NCI-H1694 (cell line): Measurements from ENCODE around the gene ZC3H6.
"Not testable (repeated sequence)": the region's sequence is repeated elsewhere in the genome, so short reads cannot be mapped to it uniquely, and the experiment has no call there.

Experiments used
- DNase-seq: peaks from one replicate; lab custom pipeline; 2025; lab: John Stamatoyannopoulos, UW

ZC3H6 gene

DNA sequence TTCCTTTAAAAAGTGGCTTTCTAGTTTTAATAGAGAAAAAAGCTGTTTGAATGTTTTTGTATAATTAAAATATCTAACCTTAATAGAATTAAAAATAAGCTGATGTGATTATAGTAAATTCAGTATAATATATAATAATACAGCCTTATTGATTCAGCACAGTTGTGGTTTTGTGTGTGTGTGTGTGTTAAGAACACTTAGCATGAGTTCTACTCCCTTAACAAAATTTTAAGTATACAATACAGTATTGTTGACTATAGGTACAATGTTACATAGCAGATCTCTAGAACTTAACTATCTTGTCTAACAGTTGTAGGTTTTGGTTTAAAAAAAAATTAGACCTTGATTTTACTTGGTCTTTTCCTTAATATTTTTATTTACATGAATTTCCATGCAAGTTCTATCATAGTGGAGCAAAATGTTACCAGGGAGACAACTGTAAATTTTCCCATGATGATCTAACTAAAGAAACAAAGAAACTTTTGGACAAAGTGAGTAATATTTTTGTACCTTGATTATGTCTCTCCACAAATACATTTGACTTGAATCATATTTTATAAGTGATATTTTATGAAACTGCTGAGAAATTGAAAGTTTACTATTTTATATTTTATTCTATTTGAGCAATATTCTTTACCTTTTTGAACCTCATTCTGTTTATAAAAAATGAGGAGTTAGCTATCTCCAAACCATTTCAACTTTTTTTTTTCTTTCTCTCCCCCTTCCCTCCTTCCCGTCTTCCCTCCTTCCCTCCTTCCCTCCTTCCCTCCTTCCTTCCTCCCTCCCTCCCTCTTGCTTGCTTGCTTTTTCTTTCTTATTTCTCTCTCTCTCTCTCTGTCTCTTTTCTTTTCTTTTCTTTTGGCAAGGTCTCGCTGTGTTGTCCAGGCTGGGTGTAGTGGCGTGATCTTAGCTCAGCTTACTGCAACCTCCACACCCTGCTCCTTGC, 46.3 kb downstream of the ZC3H6 start:
- DNase-seq, result no peak

DNA sequence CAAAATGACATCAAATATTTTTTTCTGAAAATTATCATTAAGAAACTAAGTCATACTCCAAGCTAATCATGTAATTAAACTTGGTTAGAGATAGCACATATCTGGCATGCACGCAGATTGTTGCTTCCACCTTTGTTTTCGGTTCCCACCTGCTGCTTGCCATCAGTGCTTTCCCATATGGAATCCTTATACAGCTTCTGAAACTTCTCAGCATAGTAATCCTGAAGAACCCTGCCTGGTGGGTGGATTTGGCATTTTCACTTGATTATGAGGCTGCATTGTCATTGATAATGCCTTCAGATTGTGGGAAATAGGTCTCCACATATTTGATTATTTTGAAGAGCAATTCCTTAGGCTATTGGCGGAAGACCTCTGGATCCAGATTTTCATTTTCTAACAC, 47.5 kb downstream of the ZC3H6 start:
- DNase-seq, result no peak

- no peak for DNase-seq
Measured at GRCh38 chr2:112332123-112332696, 56.8 kb downstream of the ZC3H6 start.

DNA sequence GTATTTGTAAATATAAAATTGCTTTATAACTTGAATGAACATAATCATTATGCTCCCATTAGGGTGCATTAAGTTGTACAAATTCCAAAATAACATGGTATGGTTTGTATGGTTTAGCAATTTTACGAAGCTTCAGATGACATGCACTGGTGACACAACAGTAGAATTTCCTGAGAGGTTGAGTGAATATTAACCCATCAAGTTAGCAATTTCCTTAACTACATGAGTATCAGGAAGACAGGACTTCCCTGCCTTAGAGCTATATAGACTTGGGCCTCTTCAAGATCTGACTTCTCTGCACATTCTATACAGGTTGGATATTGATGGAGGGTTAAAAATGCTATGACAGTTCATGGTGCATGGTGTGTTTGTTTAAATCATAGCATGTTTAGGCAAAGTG, 60.2 kb downstream of the ZC3H6 start:
- no peak for DNase-seq

GRCh38 chr2:112339986-112340385, 64.6 kb downstream of the ZC3H6 start:
- DNase-seq, result no peak

GRCh38 chr2:112340475-112341267, 65.3 kb downstream of the ZC3H6 start:
- no peak for DNase-seq

DNA sequence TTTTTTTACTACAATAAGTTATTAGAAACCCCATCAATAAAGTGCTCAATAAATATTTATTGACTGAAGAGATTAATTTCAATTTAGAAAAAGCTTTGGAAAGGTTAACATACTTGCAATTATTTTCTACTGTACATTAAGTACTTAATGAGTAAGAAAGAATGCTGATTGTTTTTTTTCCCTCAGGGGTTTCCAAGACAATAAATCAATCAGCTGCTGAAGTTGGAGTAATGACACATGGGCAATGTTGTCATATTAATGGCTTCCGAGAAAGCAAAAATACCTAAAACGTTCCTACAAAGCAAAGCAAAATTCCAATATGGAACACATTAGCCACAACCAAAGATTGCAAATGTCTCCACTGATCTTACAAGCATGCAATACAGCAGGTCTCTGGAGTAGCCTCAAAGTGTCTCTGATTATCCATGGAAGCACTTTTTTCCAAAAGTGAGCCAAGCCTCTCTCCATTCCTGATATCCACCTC, 66.7 kb downstream of the ZC3H6 start:
- no peak for DNase-seq

- DNase-seq, result no peak
Measured at GRCh38 chr2:112343827-112344585, 68.6 kb downstream of the ZC3H6 start.

DNA sequence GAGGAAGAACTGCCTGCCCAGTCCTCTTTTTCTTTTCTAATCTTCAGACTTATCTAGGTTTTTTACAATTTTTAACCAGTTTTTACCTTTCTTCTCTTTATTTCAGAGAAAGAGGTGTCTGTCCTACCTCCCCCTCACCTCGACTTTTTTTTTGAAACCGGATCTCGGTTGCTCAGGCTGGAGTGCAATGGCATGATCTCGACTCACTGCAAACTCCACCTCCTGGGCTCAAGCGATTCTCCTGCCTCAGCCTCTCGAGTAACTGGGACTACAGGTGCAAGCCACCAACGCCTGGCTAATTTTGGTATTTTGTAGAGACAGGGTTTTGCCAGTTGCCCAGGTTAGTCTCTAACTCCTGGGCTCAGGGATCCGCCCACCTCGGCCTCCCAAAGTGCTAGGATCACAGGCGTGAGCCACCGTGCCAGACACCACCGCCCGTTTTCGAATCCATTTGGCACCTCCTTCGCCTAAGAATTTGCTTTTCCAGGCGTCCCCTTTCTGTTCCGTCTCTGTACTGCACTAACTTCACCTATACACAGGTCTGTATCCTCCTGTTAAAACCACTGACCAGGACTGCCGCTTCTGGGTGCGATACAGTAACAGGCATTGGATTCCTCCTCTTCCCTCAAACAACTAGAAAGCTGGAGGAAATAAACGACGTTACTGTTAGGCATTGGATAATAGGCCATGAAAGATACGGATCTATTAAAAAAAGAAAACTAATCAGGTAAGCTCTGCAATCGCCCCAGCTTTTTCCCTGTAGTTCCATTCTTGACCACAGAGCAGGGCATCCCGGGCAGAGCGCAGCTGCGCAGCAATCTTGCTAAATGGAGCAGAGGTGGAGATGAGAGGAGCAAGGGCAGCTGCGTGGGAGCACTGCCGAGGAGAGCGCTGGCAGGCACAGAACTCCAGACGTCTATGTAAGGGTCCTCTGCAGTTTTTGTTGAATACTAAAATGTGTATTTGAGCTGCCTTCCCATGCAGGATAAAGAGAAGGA, 69.9 kb downstream of the ZC3H6 start:
- no peak for DNase-seq

GRCh38 chr2:112352292-112352691, 76.9 kb downstream of the ZC3H6 start:
- not testable (repeated sequence) for DNase-seq

DNA sequence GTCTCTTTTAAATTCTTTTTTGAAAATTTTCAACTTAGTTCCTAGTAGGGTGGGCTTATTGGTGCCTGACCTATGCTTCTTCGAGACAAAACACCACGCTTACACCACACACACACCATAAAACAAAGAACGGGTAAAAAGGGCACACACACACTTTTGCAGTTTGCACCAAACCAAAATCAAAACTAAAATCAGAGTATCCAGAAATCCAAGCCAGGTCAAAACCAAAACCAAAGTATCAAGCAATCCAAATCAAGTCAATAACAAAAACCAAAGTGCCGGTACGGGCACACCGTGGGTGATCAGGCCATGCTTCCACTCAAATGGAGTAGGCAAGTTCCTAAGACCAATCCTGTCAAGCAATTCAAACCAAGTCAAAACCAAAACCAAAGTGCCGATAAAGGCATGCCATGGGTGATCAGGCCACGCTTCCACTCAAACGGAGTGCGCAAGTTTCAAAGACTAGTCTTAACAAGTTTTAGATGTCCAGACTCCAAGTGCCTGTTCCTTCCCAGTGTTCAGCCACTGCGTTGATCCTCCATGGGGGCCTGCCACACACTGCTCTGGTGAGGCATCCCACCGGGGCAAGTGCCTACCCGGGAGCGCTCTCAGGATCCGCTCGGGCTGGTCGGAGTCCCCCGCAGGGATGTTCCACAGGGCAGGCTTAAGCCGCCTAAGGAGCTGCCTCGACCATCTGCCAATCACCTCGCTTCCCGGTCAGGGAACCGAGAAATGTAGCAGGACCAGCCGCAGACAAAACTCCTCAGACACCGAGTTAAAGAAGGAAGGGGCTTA, 77.6 kb downstream of the ZC3H6 start:
- not testable (repeated sequence) for DNase-seq

- not testable (repeated sequence) for DNase-seq
Measured at GRCh38 chr2:112354335-112354734, 78.9 kb downstream of the ZC3H6 start.

DNA sequence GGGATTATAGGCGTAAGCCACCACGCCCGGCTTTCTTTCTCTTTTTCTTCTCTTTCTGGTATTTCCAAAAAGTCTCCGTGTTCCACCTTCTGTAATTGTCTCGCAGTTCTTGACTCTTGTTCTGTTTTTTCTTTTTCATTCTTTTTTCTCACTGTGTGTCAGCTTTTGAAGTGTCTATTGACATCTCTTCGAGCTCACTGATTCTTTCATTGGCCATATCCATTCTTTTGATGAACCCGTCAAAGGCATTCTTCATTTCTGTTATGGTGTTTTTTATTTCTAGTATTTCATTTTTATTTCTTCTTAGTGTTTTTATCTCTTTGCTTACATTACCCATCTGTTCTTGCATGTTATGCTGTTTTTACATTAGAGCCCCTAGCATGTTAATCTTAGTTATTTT, 84.7 kb downstream of the ZC3H6 start:
- DNase-seq, result not testable (repeated sequence)
